ENCODE results near the gene RTL5.
"Not testable (repeated sequence)": the region's sequence is repeated elsewhere in the genome, so short reads cannot be mapped to it uniquely, and the experiment has no call there.

The RTL5 gene

DNA sequence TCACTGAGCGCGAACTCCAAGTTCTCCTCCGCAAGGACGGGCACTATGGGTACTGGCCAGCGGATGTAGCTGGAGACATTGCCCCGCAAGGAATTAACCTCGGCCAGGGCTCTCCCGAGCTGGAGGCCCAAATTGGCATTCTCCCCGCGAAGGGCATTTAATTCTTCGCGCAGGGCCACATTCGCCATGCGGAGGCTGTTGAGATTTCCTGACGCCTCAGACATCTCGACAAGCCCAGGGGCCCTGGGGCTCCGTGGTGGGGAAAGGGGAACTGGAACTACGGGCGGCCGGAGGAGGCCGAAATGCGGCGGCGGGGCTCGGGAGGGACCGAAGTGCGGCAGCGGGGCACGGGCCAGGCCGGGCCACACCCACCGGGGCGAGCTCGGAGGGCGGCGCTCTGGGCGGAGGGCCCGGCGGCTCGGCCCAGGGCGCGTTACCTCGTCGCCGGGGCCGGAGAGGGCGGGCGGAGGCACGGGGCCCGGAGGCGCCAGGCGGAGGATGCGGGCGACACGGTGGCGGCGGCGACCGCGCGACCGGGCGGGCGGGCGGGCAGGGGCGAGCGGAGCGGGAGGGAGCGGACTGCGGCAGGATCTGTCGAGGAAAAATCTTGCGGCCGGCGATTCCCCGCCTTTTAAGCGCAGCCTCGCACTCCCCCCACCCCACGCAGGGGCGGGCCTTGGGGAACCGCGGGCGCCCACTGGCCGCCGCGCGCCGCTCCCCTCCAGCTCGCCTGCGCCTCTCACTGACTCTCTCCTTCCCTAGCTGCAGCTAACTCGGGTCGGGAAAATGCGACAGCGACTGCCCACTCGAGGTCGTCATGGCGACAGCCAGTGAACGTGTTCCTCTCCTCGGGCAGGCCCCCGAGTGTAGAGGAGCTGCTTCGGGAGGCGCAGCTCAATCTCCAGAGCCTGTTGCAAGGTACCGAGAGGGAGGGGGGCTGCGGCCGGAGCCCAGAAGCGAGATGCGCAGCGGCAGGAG lies at the start of gene RTL5:
RTL5 (minus strand) TSS at position 599 of the 978 bp plus-strand sequence.
- TF ChIP-seq, protein P1, sequence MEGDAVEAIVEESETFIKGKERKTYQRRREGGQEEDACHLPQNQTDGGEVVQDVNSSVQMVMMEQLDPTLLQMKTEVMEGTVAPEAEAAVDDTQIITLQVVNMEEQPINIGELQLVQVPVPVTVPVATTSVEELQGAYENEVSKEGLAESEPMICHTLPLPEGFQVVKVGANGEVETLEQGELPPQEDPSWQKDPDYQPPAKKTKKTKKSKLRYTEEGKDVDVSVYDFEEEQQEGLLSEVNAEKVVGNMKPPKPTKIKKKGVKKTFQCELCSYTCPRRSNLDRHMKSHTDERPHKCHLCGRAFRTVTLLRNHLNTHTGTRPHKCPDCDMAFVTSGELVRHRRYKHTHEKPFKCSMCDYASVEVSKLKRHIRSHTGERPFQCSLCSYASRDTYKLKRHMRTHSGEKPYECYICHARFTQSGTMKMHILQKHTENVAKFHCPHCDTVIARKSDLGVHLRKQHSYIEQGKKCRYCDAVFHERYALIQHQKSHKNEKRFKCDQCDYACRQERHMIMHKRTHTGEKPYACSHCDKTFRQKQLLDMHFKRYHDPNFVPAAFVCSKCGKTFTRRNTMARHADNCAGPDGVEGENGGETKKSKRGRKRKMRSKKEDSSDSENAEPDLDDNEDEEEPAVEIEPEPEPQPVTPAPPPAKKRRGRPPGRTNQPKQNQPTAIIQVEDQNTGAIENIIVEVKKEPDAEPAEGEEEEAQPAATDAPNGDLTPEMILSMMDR (IDR thresholded peaks at IDR 0.05; ENCODE audit: low read depth, low read length, missing control alignments): no peak
- no peak for DNase-seq (ENCODE audit: low read depth)
- H3K4me3 ChIP-seq (ENCODE audit: low read depth, low read length): peak within 1 kb of the TSS; percentile 16

DNA sequence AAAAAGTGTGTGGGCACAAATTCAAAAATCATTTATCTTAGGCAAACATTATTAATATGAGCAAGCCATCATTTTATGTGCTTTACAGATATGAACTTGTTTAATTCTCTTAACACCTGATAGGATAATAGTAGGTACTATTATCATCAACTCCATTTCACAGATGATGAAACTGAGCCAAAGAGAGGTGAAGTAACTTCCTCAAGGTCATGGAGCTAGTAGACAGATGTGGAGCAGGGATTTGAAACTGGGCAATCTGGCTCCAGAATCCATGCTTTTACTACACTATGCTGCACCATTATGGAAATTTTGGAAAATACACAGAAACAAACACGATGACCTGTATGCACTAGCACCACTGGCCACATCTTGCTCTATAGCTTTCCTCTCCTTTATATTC lies 48.8 kb upstream of the RTL5 start:
- H3K4me3 ChIP-seq (ENCODE audit: low read depth, low read length): peak overlapping the region; percentile 71
- DNase-seq (ENCODE audit: low read depth): no peak
- TF ChIP-seq, protein P1 (IDR thresholded peaks at IDR 0.05; ENCODE audit: low read depth, low read length, missing control alignments): no peak

DNA sequence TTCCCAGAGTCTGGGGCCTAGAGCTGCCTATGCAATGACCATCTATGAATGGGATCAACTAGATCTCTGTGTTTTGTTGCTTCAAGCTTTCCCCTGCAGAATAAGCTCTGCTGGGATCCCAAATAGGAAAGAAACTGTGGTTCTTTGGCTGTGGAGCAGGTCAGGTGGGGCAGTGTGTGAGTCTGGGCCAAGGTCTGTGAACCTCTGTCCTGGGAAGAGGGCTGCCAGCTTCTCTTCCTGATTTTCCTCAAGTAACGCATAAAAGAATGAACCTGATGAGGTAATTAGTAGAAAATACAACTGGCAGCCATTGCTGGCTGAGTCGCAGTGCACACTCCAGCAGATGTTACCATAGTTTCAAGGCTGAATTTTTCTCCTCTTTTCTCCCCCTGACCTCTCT lies 45.3 kb upstream of the RTL5 start:
- no peak overlapping the region for H3K4me3 ChIP-seq (ENCODE audit: low read depth, low read length)
- DNase-seq (ENCODE audit: low read depth): no peak
- TF ChIP-seq, protein P1 (IDR thresholded peaks at IDR 0.05; ENCODE audit: low read depth, low read length, missing control alignments): no peak

GRCh38 chrX:72176289-72176688 lies 44.6 kb upstream of the RTL5 start:
- H3K4me3 ChIP-seq (ENCODE audit: low read depth, low read length); DNase-seq (ENCODE audit: low read depth): not testable (repeated sequence)

GRCh38 chrX:72169008-72169728 lies 37.5 kb upstream of the RTL5 start:
- no peak for DNase-seq (ENCODE audit: low read depth)
- H3K4me3 ChIP-seq (ENCODE audit: low read depth, low read length): no peak overlapping the region
- TF ChIP-seq, protein P1 (IDR thresholded peaks at IDR 0.05; ENCODE audit: low read depth, low read length, missing control alignments): no peak

DNA sequence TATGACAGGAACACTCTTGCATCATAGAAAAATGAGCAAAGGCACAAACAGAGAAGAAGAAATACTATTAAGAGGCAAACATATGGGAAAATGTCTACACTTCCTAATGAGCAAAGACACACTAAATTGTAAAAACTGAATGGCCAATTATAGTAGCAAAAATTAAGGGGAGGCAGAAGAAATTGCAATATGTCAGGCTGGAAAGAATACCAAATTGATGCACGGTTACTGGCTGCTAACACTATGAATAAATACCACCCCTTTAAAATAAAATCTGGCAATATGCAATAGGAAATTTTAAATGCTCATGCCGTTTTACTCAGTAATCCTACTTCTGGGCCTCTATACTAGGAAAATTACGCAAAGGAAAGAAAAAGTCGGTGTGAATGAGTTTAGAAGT lies 33.8 kb upstream of the RTL5 start:
- TF ChIP-seq, protein P1 (IDR thresholded peaks at IDR 0.05; ENCODE audit: low read depth, low read length, missing control alignments): no peak

DNA sequence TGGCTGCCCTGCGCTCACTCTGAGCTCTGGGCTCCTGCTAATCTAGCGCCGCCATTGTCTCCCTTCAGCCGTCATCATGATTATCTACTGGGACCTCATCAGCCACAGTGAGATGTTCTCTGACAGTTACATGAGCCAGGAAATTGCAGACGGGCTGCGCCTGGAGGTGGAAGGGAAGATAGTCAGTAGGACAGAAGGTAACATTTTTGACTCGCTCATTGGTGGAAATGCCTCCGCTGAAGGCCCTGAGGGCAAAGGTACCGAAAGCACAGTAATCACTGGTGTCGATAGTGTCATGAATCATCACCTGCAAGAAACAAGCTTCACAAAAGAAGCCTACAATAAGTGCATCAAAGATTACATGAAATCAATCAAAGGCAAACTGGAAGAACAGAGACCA lies 28.1 kb upstream of the RTL5 start:
- H3K4me3 ChIP-seq (ENCODE audit: low read depth, low read length): no peak overlapping the region
- no peak for DNase-seq (ENCODE audit: low read depth)
- TF ChIP-seq, protein P1 (IDR thresholded peaks at IDR 0.05; ENCODE audit: low read depth, low read length, missing control alignments): no peak

More for the DNA sequence above, 33.8 kb upstream of the RTL5 start:
- DNase-seq (ENCODE audit: low read depth): no peak
- no peak overlapping the region for H3K4me3 ChIP-seq (ENCODE audit: low read depth, low read length)
